ENCODE data around the gene SLC11A1.
A peak's percentile ranks its signal among the peaks of the same experiment; 100 is the strongest.

The SLC11A1 gene

DNA sequence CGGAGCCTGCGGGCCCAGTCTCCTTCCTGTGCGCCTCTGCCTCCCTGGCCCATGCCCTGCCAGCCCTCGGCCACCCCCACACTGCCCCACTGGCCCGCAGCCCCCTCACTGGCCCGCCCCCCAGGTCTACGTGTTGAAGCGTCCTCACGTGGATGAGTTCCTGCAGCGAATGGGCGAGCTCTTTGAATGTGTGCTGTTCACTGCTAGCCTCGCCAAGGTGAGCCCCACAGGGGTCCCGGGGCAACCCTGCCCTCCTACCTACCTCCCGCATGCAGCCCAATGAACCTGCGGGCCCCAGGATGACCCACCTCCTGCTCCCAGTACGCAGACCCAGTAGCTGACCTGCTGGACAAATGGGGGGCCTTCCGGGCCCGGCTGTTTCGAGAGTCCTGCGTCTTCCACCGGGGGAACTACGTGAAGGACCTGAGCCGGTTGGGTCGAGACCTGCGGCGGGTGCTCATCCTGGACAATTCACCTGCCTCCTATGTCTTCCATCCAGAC is 20.9 kb downstream of the SLC11A1 start:
- no peaks in the 10 kb centered on the region for H3K9me3 Mint-ChIP-seq
- H3K27me3 Mint-ChIP-seq: peaks cover 2% of the 10 kb centered on the region
- peak overlapping the region; percentile 37 for H3K27ac Mint-ChIP-seq
- peaks cover 42% of the 10 kb centered on the region for H3K36me3 Mint-ChIP-seq (ENCODE audit: low read depth)
- H3K4me3 Mint-ChIP-seq: no peak overlapping the region
- H3K4me1 Mint-ChIP-seq (ENCODE audit: low read depth): peaks cover 63% of the 10 kb centered on the region
- no peak for DNase-seq

DNA sequence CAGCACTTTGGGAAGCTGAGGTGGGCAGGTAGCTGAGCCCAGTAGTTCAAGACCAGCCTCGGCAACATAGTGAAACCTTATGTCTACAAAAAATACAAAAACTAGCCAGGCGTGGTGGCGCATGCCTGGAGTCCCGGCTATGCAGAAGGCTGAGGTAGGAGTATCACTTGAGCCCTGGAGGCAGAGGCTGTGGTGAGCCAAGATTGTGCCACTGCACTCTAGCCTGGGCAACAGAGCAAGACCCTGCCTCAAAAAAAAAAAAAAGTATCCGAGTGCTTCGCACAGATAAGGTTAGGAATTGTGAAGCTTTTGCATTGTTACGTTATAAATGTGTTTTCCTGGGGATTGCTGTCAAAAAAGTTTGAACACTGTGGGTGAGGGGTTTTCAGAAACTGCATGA is 21.7 kb downstream of the SLC11A1 start:
- H3K36me3 Mint-ChIP-seq (ENCODE audit: low read depth): peaks cover 42% of the 10 kb centered on the region
- H3K4me3 Mint-ChIP-seq: no peak overlapping the region
- peaks cover 2% of the 10 kb centered on the region for H3K27me3 Mint-ChIP-seq
- H3K4me1 Mint-ChIP-seq (ENCODE audit: low read depth): peaks cover 60% of the 10 kb centered on the region
- H3K9me3 Mint-ChIP-seq: no peaks in the 10 kb centered on the region
- no peak for DNase-seq
- H3K27ac Mint-ChIP-seq: peak overlapping the region; percentile 33

DNA sequence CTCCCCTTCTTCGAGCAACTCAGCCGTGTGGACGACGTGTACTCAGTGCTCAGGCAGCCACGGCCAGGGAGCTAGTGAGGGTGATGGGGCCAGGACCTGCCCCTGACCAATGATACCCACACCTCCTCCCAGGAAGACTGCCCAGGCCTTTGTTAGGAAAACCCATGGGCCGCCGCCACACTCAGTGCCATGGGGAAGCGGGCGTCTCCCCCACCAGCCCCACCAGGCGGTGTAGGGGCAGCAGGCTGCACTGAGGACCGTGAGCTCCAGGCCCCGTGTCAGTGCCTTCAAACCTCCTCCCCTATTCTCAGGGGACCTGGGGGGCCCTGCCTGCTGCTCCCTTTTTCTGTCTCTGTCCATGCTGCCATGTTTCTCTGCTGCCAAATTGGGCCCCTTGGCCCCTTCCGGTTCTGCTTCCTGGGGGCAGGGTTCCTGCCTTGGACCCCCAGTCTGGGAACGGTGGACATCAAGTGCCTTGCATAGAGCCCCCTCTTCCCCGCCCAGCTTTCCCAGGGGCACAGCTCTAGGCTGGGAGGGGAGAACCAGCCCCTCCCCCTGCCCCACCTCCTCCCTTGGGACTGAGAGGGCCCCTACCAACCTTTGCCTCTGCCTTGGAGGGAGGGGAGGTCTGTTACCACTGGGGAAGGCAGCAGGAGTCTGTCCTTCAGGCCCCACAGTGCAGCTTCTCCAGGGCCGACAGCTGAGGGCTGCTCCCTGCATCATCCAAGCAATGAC is 22.4 kb downstream of the SLC11A1 start:
- H3K9me3 Mint-ChIP-seq: no peaks in the 10 kb centered on the region
- H3K4me1 Mint-ChIP-seq (ENCODE audit: low read depth): peaks cover 56% of the 10 kb centered on the region
- no peak overlapping the region for H3K4me3 Mint-ChIP-seq
- no peak overlapping the region for H3K27ac Mint-ChIP-seq
- DNase-seq: no peak
- peaks cover 2% of the 10 kb centered on the region for H3K27me3 Mint-ChIP-seq
- peaks cover 42% of the 10 kb centered on the region for H3K36me3 Mint-ChIP-seq (ENCODE audit: low read depth)

DNA sequence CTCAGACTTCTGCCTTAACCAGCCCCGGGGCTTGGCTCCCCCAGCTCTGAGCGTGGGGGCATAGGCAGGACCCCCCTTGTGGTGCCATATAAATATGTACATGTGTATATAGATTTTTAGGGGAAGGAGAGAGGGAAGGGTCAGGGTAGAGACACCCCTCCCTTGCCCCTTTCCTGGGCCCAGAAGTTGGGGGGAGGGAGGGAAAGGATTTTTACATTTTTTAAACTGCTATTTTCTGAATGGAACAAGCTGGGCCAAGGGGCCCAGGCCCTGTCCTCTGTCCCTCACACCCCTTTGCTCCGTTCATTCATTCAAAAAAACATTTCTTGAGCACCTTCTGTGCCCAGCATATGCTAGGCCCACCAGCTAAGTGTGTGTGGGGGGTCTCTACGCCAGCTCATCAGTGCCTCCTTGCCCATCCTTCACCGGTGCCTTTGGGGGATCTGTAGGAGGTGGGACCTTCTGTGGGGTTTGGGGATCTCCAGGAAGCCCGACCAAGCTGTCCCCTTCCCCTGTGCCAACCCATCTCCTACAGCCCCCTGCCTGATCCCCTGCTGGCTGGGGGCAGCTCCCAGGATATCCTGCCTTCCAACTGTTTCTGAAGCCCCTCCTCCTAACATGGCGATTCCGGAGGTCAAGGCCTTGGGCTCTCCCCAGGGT is 23.1 kb downstream of the SLC11A1 start:
- Mint-ChIP-seq H3K36me3 (ENCODE audit: low read depth) (peaks cover 40% of the 10 kb centered on the region), H3K27me3 (peaks cover 2% of the 10 kb centered on the region), H3K4me3 (peak overlapping the region; percentile 76), H3K4me1 (ENCODE audit: low read depth) (peaks cover 54% of the 10 kb centered on the region), H3K27ac (peak overlapping the region; percentile 89), H3K9me3 (no peaks in the 10 kb centered on the region)
- no peak for DNase-seq

DNA sequence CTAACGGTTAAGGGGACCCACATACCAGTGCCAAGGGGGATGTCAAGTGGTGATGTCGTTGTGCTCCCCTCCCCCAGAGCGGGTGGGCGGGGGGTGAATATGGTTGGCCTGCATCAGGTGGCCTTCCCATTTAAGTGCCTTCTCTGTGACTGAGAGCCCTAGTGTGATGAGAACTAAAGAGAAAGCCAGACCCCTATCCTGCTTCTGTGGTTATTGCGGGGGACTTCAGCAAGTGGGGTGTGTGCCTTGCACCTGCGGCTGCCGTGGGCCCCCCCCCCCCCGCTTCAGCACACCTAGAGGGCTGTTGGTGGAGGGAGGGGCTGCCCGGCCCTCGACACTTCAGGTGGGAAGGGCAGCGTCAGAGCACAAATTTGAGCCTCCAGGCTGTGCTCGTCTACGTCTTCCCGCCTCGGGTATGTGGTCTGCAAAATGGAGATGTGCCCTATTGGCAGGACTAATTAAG is 23.7 kb downstream of the SLC11A1 start:
- peak overlapping the region; percentile 89 for H3K27ac Mint-ChIP-seq
- H3K4me3 Mint-ChIP-seq: peak overlapping the region; percentile 76
- peaks cover 2% of the 10 kb centered on the region for H3K27me3 Mint-ChIP-seq
- peaks cover 40% of the 10 kb centered on the region for H3K36me3 Mint-ChIP-seq (ENCODE audit: low read depth)
- peak; percentile 49 for DNase-seq
- H3K4me1 Mint-ChIP-seq (ENCODE audit: low read depth): peaks cover 54% of the 10 kb centered on the region
- H3K9me3 Mint-ChIP-seq: no peaks in the 10 kb centered on the region

DNA sequence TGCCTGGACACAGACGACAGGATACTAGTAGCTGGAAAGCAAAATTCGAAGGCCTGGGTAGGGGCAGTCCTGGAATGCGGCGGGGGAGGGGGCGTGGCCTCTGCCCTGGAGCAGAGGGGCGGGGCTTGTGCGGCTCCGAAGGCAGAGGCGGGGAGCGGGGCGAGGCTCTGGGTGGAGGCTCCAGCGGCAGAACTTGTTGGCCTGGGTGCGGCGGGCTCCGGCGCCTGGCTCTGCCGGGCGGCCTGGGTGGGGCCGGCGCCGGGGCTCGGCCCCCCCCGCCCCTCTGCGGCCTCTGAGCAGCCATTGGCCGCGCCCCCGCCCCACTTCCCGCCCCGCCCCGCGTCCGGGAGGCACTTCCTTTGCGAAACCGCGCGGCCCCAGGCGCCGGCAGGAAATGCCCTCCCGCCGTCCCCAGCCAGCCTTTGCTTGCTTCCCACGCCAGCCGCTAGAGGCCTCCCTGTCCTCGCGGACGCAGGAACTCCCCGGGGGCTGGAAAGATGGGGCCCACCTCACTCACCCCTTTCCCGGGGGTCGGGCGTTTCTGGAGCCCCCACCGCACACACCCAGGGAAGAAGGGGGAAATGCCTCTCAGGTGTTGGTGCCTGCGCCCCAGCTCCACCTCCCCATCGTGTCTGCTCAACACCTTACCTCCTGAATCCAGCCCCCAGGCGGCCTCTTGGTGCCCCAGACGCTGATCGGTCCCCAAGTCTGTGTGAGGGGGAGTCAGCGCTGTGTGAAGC is 24.3 kb downstream of the SLC11A1 start:
- DNase-seq: peak; percentile 94
- Mint-ChIP-seq H3K27ac (peak overlapping the region; percentile 89), H3K4me1 (ENCODE audit: low read depth) (peaks cover 54% of the 10 kb centered on the region), H3K36me3 (ENCODE audit: low read depth) (peaks cover 40% of the 10 kb centered on the region), H3K4me3 (peak overlapping the region; percentile 77), H3K27me3 (peaks cover 2% of the 10 kb centered on the region), H3K9me3 (no peaks in the 10 kb centered on the region)

DNA sequence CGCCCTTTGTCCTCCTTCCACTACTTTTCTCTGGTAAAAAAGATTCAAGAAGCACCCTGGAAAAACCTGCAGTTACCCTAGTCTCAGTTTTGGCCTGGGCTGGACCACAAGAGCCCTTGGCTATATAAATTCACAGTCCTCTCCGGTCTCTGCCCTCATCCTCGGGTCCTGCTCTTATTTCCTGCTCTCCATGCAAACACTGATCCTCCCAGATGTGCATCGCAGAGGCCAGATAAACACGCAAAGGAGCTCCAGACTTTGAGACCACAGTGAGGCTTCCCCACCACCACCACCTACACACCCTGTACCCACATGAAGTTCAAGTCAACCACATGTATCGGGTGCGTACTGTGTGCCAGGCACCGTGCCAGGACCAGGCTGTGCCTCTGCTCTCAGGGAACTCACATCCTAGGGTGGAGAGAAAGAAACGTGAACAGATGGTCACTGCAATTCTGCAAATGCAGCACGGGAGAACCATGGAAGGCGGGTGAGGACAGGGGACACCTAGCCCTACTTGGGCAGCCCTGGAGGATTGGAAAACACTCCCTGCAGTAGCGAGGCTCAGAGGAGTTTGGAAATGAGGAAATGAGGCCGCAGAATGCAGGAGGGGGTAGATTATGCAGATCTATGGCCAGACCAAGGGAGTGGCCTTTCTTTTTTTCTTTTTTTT is 25.0 kb downstream of the SLC11A1 start:
- peak; percentile 77 for DNase-seq
- peaks cover 2% of the 10 kb centered on the region for H3K27me3 Mint-ChIP-seq
- H3K27ac Mint-ChIP-seq: peak overlapping the region; percentile 81
- H3K36me3 Mint-ChIP-seq (ENCODE audit: low read depth): peaks cover 34% of the 10 kb centered on the region
- peak overlapping the region; percentile 77 for H3K4me3 Mint-ChIP-seq
- peaks cover 48% of the 10 kb centered on the region for H3K4me1 Mint-ChIP-seq (ENCODE audit: low read depth)
- no peaks in the 10 kb centered on the region for H3K9me3 Mint-ChIP-seq

DNA sequence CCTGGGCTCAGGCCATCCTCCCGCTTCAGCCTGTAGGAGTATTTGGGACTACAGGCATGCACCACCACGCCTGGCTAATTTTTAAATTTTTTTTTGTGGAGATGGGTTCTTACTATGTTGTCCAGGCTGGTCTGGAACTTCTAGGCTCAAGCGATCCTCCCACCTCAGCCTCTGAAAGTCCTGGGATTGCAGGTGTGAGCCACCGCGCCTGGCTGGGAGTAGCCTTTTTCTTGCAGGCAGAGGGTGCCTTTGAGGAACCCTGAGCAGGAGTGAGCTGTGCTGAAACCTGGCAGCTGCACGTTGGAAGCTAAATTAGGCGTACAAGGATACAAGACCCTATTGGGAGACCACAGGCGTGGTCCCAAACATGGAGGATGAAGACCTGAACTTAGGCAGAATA is 25.6 kb downstream of the SLC11A1 start:
- no peak overlapping the region for H3K27ac Mint-ChIP-seq
- peaks cover 2% of the 10 kb centered on the region for H3K27me3 Mint-ChIP-seq
- peaks cover 46% of the 10 kb centered on the region for H3K4me1 Mint-ChIP-seq (ENCODE audit: low read depth)
- no peak overlapping the region for H3K4me3 Mint-ChIP-seq
- no peak for DNase-seq
- no peaks in the 10 kb centered on the region for H3K9me3 Mint-ChIP-seq
- peaks cover 28% of the 10 kb centered on the region for H3K36me3 Mint-ChIP-seq (ENCODE audit: low read depth)

DNA sequence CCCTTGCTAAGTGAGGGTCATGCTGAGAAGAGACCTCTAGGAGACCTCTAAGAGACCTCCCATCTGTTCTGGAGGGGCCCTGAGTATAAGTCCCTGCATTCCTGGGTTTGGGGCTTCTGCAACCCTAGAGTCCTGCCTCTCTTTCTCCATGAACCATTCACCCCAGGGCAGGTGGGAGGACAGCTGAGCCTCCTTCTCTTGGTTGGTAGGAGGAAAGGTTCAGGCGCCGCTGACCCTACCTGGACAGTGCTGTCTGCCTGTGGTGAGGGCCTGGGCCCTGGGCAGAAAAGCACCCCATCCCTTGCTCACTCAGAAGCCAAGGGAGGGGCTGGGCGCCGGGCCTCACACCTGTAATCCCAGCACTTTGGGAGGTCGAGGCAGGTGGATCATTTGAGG is 36.2 kb downstream of the SLC11A1 start:
- H3K4me3 Mint-ChIP-seq: no peak overlapping the region
- H3K36me3 Mint-ChIP-seq (ENCODE audit: low read depth): no peaks in the 10 kb centered on the region
- no peaks in the 10 kb centered on the region for H3K27me3 Mint-ChIP-seq
- no peaks in the 10 kb centered on the region for H3K9me3 Mint-ChIP-seq
- H3K27ac Mint-ChIP-seq: no peak overlapping the region
- no peaks in the 10 kb centered on the region for H3K4me1 Mint-ChIP-seq (ENCODE audit: low read depth)
- no peak for DNase-seq

DNA sequence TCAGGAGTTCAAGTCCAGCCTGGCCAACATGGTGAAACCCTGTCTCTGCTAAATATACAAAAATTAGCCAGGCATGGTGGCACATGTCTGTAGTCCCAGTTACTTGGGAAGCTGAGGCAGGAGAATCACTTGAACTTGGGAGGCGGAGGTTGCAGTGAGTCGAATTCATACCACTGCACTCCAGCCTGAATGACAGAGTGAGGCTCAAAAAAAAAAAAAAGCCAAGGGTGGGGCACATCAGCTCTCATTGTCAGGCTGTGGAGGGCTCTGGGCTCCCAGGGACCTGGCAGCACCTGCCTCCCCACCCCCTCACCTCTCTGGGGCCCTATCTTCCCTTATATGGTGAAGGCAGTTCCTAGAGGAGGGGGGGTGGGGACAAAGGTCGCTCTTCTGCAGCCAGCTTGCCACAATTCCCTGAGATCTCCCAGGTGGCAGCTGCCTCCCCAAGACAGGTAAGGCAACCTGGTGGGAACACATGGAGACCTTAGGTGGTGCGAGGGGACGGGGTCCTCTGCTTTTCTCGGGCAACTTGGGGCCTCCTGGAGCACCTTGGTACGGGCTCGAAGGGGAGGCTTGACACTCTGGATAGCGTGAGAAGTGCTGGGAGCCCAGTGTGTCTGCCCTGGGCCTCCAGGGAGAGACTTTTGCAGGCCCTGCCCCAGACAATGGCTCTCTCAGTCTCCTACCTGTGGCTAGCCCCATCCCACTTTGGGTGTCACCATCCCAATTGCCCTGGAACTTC is 36.8 kb downstream of the SLC11A1 start, which contains the start of gene VIL1:
Gene VIL1, plus strand, starts transcription at position 407 of the 742 bp plus-strand sequence. CDS start 4,656 bp downstream, outside the sequence.
- Mint-ChIP-seq H3K27me3 (no peaks in the 10 kb centered on the region), H3K4me3 (no peak within 1 kb of the TSS), H3K36me3 (ENCODE audit: low read depth) (no peaks in the 10 kb centered on the region), H3K27ac (no peak within 1 kb of the TSS), H3K9me3 (no peaks in the 10 kb centered on the region), H3K4me1 (ENCODE audit: low read depth) (no peaks in the 10 kb centered on the region)
- no peak for DNase-seq

DNA sequence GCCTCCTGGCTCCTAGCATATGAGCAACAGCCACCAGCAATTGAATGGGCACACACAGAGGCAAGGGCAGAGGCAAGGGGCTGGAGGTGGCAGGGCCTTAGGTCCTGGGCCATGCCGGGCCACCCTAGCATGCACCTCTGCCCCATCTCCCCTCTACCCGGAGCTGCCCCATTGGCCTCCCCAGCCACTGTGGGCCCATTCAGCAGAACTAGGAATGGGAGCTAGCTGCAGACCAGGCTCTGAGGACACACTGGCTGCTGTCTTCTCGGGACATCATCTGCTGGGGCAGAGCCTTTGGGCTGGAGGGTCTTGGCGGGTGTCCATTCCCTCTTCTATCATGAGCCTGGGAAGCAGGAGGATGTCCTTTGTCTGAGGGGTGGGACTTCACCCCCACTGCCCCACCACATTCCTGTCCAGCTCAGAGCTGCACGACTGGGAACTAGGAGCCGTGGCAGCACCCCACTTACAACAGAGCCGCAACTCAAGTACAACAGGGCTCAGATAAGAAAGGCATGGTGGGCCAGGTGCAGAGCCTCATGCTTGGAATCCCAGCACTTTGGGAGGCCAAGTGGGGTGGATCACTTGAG is 37.6 kb downstream of the SLC11A1 start:
- Mint-ChIP-seq H3K27ac (no peak overlapping the region), H3K4me3 (no peak overlapping the region), H3K27me3 (no peaks in the 10 kb centered on the region), H3K36me3 (ENCODE audit: low read depth) (no peaks in the 10 kb centered on the region), H3K4me1 (ENCODE audit: low read depth) (no peaks in the 10 kb centered on the region), H3K9me3 (no peaks in the 10 kb centered on the region)
- no peak for DNase-seq

DNA sequence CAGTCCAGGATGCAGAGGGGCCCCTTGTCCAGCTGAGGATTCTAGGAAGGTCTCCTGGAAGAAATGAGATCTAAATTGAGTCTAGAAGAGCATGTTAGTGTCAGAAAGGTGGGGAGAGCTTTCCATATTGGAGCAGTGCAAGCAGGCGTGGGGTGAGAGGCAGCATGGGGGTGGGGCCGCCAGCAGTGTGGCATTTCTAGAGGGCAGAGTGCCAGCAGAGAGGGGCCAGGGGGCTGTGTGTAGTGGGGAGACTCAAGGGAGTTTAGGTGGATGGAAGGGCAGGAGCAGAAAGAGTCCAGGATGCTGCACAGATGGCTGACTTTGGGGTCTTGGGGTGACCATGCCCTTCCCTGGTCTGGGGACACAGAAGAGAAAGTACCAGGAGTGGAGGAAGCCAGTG is 39.0 kb downstream of the SLC11A1 start:
- Mint-ChIP-seq H3K27ac (no peak overlapping the region), H3K4me1 (ENCODE audit: low read depth) (no peaks in the 10 kb centered on the region), H3K9me3 (no peaks in the 10 kb centered on the region), H3K36me3 (ENCODE audit: low read depth) (no peaks in the 10 kb centered on the region), H3K27me3 (no peaks in the 10 kb centered on the region), H3K4me3 (no peak overlapping the region)
- DNase-seq: no peak

DNA sequence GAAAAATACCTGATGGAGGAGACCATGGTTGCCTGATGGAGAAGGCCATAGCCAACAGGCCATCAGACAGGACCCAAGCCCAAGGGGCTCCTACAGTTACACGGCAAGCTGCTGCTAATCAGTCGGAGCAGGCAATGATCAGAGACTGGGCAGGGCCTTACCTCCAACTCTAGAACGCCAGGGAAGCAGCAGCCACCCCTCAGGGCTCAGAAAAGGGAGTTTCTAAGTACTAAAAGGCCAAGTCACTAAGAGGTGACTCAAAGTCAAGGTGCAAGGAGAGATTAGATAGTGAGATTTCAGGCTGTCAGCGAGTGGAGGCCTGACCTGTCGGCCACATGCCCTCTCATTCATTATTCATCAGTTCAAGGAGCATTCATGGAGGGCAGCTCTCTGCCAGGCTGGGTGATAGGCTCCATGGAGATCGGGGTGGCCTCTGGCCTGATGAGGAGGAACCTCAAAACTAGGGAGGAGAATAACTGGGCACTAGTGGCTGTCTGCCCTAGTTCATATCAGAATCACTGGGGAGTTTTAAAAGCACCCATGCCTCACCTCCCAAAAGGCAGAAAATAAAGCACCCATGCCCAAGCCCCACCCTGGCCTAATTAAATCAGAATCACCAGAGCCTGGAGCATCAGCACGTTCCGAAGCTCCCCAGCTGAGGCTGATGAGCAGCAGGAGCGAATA is 40.5 kb downstream of the SLC11A1 start:
- Mint-ChIP-seq H3K36me3 (ENCODE audit: low read depth) (no peaks in the 10 kb centered on the region), H3K4me3 (no peak overlapping the region), H3K27ac (no peak overlapping the region), H3K4me1 (ENCODE audit: low read depth) (no peaks in the 10 kb centered on the region), H3K9me3 (no peaks in the 10 kb centered on the region), H3K27me3 (no peaks in the 10 kb centered on the region)
- no peak for DNase-seq
